T47D (cell line): ENCODE measurements around the gene CD59.
"Not testable (repeated sequence)": the region's sequence is repeated elsewhere in the genome, so short reads cannot be mapped to it uniquely, and the experiment has no call there.

Experiments
- DNase-seq, 2 experiments: peaks; one replicate each; pipeline versions ENCODE4 v3.0.0 to v3.0.0-alpha.2; 2011 to 2012; ENCODE audit warnings: low read depth in 1 of 2, low spot score in 1 of 2
- JUND ChIP-seq: IDR thresholded peaks from 2 replicates; pipeline ENCODE4 v1.6.1; 2012; ENCODE audit warnings: low read depth
- in situ Hi-C: cut with HindIII; loops from 2 replicates; pipeline ENCODE4 v1.10.0; 2016; ENCODE audit warnings: low sequenced_read_pairs, low pct_unique_long_range_greater_than_20kb

CD59 gene

DNA sequence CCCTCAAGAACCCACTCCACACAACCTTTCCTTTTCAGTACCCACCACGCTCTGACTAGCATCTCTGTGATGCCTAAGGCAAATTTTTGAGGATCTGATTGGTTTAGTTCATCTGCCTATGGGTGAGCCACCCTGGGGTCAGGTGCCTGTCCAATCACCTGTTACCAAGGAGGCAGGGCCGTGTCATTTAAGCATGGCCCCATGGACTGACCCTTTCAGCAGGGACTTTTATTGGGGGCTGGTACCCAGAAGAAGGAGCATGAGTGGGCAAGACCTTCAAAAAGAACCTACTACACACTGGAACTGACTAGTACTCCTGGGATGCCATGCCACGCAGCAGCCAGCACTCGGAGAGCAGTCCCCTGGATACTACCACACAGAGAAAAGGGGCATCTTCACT lies 64.0 kb downstream of the CD59 start:
- in situ Hi-C loops, result no loop called here
- peak in 1 of 2 experiments; percentile 17 for DNase-seq

DNA sequence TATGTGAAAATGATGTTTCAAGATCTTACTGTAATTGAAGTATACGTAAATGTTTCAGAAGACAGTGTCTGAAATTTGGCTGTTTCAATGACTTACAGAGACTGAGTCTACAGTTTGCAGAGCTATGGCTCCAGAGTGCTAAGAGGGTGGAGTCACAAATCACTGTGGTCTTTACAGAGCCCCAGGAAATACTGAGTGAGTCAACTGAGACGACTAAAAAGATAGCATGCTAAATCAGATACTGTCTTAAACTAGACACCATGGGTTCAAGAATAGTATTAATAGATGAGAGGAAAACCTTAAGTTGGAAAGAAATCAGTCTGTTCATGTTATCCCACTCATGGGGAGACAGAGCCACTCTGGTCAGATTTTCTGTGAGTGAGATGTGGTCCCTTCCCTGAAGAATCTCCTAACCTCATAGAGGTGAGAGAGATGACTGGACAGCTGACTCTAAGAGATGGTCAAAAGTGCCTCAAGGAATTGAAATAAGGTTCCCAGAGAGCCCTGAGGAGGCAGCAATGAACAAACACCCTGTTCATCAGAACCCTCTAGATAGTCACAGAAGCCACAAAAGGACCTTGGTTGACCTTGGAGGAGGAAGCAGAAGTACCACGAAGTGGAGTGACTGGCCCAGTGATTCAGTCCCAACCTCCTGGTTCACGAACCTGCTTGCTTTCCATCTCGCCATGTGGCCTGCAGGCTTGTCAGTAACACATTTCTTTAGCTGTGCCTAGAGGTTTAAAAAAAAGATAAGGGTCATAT lies 65.8 kb downstream of the CD59 start:
- TF ChIP-seq JUND, result no peak
- in situ Hi-C loops, result no loop called here
- DNase-seq, result no peak

More for the DNA sequence above, 64.0 kb downstream of the CD59 start:
- no peak for TF ChIP-seq JUND

DNA sequence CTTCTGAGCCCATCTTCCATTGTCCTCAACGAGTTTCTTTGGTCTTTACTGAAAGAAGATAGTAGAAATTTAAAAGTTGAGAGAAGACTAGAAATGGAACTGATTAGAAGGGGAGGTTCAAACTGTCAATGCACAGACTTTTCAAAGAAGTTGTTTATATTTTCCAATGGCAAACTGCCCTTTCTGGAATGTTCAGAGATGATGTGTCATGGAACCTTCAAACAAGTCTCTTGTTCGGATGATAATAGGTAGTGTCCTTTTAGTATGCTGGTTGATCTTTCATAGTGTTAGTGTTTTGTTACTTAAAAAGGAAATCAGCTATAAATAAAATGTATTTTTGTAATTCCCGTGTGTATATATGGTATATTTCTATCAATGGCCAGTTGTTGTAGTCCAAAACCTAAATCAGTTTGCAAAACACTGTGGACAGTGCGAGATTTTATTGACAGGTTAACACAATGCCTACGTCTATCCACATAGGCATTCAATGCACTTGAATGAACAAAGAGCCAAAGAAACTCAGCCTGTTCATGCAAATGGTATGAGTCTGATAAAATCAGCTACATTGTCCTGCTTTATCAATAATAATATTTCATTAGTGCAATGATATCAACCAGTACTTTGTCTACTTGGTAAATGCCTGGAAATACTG lies 66.5 kb downstream of the CD59 start:
- no peak for TF ChIP-seq JUND
- DNase-seq, result no peak
- in situ Hi-C loops, result no loop called here

DNA sequence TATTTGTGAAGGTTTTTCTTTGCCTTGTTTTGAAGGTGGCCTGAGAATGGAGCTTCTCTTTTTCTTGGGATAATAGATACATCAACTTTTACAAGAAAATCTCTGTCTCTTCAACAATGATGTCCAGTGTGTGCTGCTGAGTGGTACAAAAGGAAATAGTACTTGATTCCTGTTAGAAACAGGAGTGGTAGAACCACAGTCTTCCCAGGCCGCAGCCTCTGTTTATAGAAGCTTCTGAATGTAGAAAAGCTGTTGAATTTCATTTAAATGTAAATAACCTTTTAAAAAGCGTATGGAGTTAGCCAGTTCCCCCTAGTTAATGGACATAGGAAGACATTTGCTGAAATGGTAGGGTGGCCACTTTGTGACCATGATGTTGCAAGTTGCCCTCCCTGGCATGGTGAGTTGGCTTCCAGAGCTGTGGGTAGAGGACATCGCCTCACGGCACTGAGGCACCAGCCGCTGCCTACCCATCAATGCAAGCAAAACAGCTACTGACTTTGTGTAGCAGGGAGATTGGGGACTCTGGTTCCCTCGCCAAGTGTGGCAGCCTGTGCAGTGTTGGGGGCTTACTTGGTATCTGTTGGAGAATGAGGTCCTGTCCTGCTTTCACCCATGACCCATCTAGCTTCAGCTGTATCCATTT lies 67.1 kb downstream of the CD59 start:
- in situ Hi-C loops, result no loop called here
- TF ChIP-seq JUND, result no peak
- no peak for DNase-seq

DNA sequence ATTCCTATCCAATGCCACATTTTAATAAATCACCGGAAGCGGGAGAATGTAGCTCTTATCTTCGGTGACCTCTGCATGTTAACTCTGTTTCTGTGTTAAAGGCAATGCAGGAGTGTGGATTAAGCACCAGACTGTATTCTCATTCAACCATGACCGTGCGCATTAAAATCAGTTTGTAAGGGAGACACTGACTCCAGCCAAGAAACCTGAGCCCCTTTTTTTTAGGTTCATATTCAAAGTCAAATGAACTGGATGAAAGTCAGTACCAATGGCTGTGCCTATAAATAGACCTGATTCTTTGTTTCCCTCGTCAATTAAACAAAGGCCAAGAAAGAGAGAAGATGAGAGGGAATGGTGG lies 67.8 kb downstream of the CD59 start:
- in situ Hi-C loops, result no loop called here
- TF ChIP-seq JUND, result no peak
- no peak for DNase-seq

DNA sequence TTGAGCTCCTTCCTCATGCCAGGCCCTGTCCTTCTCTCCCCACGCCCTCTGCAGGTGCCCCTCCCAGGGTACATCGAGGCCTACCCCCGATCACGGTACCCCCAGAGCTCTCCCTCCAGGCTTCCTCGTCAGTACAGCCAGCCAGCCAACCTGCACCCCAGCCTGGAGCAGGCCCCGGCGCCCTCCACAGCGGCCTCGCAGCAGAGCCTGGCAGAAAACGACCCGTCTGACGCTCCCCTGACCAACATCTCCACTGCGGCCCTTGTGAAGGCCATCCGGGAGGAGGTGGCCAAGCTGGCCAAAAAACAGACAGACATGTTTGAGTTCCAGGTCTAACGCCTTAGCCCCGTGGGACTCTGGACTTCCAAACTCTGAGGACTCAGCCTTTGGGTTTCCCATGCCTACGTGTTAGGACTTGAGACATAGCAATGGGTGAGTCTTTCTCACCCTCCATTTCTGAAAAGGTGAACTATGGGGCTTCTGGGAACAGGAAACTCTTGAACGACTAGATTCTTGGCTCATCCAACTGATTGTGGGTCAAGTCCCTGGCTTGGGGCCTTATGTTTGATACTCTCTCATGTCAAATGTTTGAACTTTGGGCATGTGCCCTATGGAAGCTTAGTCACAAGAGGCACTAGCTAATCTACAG lies 68.3 kb downstream of the CD59 start:
- no peak for TF ChIP-seq JUND
- no peak for DNase-seq
- in situ Hi-C loops, result no loop called here

DNA sequence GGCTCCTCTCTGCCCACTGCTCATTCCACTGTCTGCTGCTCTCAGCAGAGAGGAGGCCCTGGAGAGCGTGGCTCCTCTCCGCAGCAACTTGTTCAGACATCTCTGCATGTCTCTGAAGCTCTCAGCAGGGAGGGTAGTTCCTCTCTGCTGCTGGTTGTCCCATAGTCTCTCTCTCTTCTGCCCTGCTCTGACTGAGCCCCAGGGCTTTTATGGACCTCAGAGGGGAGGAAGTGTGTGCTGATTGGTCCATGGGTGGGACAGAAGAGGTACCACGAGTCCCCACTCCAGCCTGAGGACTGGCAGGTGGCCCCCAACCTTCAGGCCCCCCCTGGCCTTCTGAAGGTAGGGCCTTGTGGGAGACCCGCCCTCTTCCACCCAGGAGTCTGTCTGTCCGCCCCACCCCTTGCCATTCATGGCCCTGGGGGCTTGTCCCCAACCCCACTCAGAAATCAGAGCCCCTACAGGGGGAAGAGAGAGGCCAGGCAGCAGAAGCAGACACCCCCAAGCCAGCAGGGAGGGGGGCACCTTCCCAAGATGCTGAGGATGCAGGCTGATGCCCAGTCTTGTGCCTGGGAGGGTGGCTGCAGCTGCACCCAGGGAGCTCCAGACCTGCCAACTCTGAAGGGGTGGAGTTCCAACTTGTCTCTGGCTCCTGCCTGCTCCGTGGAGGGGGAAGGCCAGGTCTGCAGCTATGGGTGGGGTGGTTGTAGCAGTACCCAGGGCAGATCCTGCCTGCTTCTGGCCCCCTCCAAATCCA lies 70.7 kb downstream of the CD59 start:
- in situ Hi-C loops, result no loop called here
- no peak for DNase-seq
- no peak for TF ChIP-seq JUND

DNA sequence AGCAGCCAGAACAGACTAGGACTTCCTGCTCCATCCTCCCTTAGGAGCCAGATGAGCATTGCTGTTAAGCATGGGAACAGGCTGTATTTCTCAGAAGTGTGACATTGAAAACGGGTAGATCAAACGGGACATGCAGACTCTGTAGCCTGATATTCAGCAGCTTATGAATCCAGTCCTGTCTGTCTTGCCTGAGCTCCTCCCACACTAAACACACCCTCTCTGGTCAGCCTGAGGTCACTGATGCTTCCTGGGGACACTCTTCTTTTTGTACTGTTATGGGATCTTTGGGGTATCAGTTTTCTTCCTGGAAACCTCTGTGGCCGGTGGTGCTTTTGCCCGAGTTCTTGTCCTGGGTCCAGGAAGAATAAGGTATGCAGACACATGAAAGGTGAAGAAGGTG lies 71.4 kb downstream of the CD59 start:
- no peak for DNase-seq
- TF ChIP-seq JUND, result no peak
- in situ Hi-C loops, result no loop called here

DNA sequence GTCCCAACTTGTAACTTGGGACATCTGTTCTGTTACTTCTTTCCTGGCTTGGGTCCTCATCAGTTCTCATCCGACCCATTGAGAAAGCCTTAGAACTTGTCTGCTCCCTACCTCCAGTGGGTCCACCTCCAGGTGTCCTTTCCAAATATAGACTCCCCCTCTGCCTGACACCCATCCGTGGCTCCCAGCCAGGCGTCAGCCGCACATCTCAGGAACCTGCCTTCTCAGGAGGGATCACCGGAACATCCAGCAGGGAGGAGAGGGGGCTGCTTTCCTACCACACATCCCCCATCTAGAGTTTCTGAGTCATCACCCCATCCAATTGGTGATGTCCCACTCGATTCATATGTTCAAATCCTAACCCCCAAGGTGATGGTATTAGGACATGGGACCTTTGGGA lies 72.1 kb downstream of the CD59 start:
- DNase-seq, result no peak
- in situ Hi-C loops, result no loop called here
- no peak for TF ChIP-seq JUND

DNA sequence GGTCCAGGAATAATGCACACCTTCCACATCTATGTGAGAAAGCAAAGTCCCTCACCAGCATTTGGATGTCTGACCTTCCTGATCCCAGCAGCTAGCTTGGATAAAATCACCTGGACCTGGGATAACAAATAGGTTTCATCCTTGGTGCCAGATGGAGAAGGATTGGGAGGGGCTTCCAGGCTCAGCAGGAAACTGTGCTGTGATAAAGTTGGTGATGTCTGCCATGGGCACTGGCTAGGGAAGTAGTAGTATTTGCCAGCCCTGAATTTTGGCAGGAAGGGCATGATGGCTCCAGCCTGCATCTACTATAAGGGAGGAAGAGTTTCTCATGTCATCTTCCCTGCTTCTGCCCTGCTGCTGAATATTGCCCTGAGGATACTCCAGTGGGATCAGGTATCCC lies 73.1 kb downstream of the CD59 start:
- in situ Hi-C loops, result no loop called here
- no peak for DNase-seq
- no peak for TF ChIP-seq JUND

DNA sequence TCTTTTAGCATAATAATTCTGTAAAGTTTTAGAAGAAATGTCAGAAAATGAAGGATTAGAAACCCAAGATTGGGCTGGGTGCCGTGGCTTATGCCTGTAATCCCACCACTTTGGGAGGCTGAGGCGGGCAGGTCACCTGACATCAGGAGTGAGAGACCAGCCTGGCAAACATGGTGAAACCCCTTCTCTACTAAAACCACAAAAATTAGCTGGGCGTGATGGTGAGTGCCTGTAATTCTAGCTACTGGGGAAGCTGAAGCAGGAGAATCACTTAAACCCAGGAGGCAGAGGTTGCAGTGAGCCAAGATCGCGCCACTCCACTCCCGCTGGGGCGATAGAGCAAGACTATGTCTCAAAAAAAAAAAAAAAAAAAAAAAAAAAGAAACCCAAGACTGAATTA lies 74.7 kb downstream of the CD59 start:
- in situ Hi-C loops, result not testable (repeated sequence)

DNA sequence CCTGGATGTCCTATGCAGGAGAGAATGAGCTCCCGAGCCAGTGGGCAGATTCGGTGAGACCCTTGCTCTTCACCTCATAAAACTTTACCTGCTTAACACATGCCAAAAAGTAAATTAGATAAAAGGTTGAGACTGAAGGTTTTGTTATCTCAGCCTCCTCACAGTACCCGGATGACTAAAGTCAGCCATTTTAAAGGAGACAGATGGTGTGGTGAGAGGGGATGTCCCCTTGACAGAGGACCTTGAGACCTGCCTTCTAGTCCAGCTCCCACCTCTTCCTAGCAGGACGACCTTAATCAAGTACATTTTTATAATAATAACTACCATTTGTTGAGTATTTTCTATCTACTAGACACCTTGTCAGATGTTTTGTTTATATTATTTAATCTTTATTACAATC lies 75.3 kb downstream of the CD59 start:
- TF ChIP-seq JUND, result no peak

More for the DNA sequence above, 74.7 kb downstream of the CD59 start:
- DNase-seq, result not testable (repeated sequence)

More for the DNA sequence above, 75.3 kb downstream of the CD59 start:
- in situ Hi-C loops, result no loop called here
- DNase-seq, result no peak
